Heart right ventricle (tissue), 16 donors: ENCODE data around the gene PHF12. TPM values are rescaled to one million over a fixed set of nuclear protein-coding genes. Genes with fewer than 3 reads are reported as not detected.

Experiments
- ATAC-seq, 8 donors: fragments of 200-7000 bp; cut with Tn5 transposase; one replicate each; pipeline ENCODE4 v1.9.1; 2020; ENCODE audit warnings: mild to moderate bottlenecking in 8 of 8, moderate library complexity in 8 of 8, moderate number of reproducible peaks in 1 of 8
- DNase-seq, 2 donors: peaks; one replicate each; pipeline ENCODE4 v3.0.0-alpha.2; 2020
- H3K27ac ChIP-seq, 10 donors: fragments of 200-600 bp; sonication (generic) in 2 of 10; one replicate each; pipeline versions ENCODE4 v1.5.0 to v1.8.0; 2020 to 2022; ENCODE audit warnings: mild to moderate bottlenecking in 3 of 10
- H3K27me3 ChIP-seq, 7 donors: fragments of 200-600 bp; one replicate each; pipeline ENCODE4 v1.8.0; 2021 to 2022; ENCODE audit warnings: mild to moderate bottlenecking in 2 of 7
- H3K36me3 ChIP-seq, 9 donors: fragments of 200-600 bp; sonication (generic) in 1 of 9; one replicate each; pipeline versions ENCODE4 v1.5.0 to v1.8.0; 2020 to 2022; ENCODE audit warnings: mild to moderate bottlenecking in 2 of 9
- H3K4me1 ChIP-seq, 9 donors: fragments of 200-600 bp; sonication (generic) in 1 of 9; one replicate each; pipeline versions ENCODE4 v1.5.0 to v1.8.0; 2020 to 2022; ENCODE audit warnings: mild to moderate bottlenecking in 4 of 9
- H3K4me3 ChIP-seq, 10 donors: fragments of 200-600 bp; sonication (generic) in 2 of 10; one replicate each; pipeline versions ENCODE4 v1.5.0 to v1.8.0; 2020 to 2022; ENCODE audit warnings: mild to moderate bottlenecking in 7 of 10, moderate library complexity in 2 of 10
- H3K9me3 ChIP-seq, 11 donors: fragments of 200-600 bp in 10 of 11; sonication (generic) in 2 of 11; one replicate each; pipeline versions ENCODE4 v1.5.0 to v1.8.0; 2013 to 2022; ENCODE audit warnings: mild to moderate bottlenecking in 2 of 11, control low read depth in 1 of 11, moderate library complexity in 1 of 11
- WGBS, 2 donors: extraction: QIAGEN DNeasy Blood & Tissue Kit; methylation state at CpG; one replicate each; pipeline ENCODE4 v1.1.7; 2013; ENCODE audit warnings: inconsistent platforms in 1 of 2; 5-methylcytosine and 5-hydroxymethylcytosine counted together
- intact Hi-C, 10 donors: fragments of 100-400 bp; cut with DNase I; formaldehyde crosslinking; loops; one replicate each; pipeline versions ENCODE4 v1.11.1 to v1.14.2; 2022
- polyA plus RNA-seq, 2 donors: library from polyadenylated mRNA; stranded (reverse); fragments of 200-250 nt; gene quantifications; one replicate each; pipeline ENCODE4 v1.2.3, GENCODE V29; 2013
- total RNA-seq, 10 donors: library from RNA; stranded (reverse); fragmentation: NEBNext Ultra II Directional in 3 of 10; extraction: Animal tissue kit (Norgen Biotek cat#: 25700) in 3 of 10; gene quantifications; one replicate each; pipeline versions ENCODE4 v1.2.1 to v1.2.4, GENCODE V29; 2021 to 2023
- TF ChIP-seq, protein P1 (sequence below), 9 donors: fragments of 200-600 bp; sonication (generic) in 2 of 9; IDR thresholded peaks; one replicate each; pipeline versions ENCODE4 v1.5.0 to v1.8.0; 2021 to 2022; ENCODE audit warnings: antibody characterized with exemption in 9 of 9, mild to moderate bottlenecking in 5 of 9, moderate library complexity in 1 of 9
- donor health status: Arrhythmogenic right ventricular cardiomyopathy.
- donor health status: ischemic (EF 13 %, LVEDD 7.1; RV severe dilation, severe dysfunction).
- donor health status: healthy with polysubstance abuse.
- donor health status: DM: no; HTN: yes; CAD: no.
- donor health status: DM: no; HTN: no; CAD: no.
- donor health status: ischemic (EF 25% LVEDD 6.9; RV normal size, moderate dysfunction).
- donor health status: ischemic (EF 25% LVEDD 5.7; RV mildly dilated, moderate dysfunction).
- donor health status: healthy.
- donor health status: DM: yes; HTN: yes; CAD: no.
- donor health status: Ischemic cardiomyopathy.
- donor health status: ischemic (EF 35%, LVEDD 5.7; RV mildly dilated, moderate dysfunction).
- donor health status: nonischemic (EF 11% LVEDD 7.7; RV severe dilation, severe dysfunction).
- donor health status: DM: yes; HTN: yes; CAD: no.
- donor health status: PGD.
- donor health status: ischemic (EF 29% LVEDD 5.4; RV normal size, mild dysfunction).
- donor health status: nonischemic (EF 23%, LVEDD 6.1; RV moderate dilation, normal function).

The PHF12 gene
- total and polyA plus RNA-seq, 12 donors = 7.3 to 28.0 (median 20.9) TPM

DNA sequence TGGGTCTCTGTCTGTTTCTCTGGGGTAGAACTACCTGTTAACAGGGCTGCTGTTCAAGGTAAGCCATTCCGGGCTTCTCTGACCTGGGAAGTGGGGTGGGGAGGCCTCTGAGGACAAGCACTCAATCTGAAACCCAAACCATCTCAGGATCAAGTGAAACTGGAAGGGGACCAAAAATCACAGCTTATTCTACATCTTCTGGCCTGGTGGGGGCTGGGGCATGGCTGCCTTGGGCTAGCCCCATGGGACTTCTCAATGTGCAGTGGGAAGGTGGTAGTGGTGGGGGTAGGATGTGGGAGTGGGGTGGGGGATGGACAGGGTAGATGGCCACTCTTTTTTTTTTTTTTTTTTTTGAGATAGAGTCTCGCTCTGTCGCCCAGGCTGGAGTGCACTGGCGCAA, 59.3 kb downstream of the PHF12 start:
- ATAC-seq (no peak), DNase-seq (no peak)
- WGBS, 2 donors = 85 to 93% methylated on average over 2 to 3 of the region's 4 CpGs
- H3K4me3 ChIP-seq = no peak overlapping the region
- peaks cover 4 to 65% (median 41%) of the 10 kb centered on the region in 9 donors for H3K4me1 ChIP-seq
- peaks cover 0 to 29% (median 0%) of the 10 kb centered on the region in 9 donors for H3K36me3 ChIP-seq
- no peaks in the 10 kb centered on the region for H3K27me3 ChIP-seq
- H3K9me3 ChIP-seq = no peaks in the 10 kb centered on the region
- peak overlapping the region in 2 of 10 donors; percentile 59 to 97 for H3K27ac ChIP-seq
- TF ChIP-seq, protein P1, sequence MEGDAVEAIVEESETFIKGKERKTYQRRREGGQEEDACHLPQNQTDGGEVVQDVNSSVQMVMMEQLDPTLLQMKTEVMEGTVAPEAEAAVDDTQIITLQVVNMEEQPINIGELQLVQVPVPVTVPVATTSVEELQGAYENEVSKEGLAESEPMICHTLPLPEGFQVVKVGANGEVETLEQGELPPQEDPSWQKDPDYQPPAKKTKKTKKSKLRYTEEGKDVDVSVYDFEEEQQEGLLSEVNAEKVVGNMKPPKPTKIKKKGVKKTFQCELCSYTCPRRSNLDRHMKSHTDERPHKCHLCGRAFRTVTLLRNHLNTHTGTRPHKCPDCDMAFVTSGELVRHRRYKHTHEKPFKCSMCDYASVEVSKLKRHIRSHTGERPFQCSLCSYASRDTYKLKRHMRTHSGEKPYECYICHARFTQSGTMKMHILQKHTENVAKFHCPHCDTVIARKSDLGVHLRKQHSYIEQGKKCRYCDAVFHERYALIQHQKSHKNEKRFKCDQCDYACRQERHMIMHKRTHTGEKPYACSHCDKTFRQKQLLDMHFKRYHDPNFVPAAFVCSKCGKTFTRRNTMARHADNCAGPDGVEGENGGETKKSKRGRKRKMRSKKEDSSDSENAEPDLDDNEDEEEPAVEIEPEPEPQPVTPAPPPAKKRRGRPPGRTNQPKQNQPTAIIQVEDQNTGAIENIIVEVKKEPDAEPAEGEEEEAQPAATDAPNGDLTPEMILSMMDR (IDR thresholded peaks at IDR 0.05) = no peak
- intact Hi-C loops = loop anchor here in 1 of 10 donors (10.0 kb wide), 1 partner anchor 127 kb away; no protein-coding TSS in a partner anchor

DNA sequence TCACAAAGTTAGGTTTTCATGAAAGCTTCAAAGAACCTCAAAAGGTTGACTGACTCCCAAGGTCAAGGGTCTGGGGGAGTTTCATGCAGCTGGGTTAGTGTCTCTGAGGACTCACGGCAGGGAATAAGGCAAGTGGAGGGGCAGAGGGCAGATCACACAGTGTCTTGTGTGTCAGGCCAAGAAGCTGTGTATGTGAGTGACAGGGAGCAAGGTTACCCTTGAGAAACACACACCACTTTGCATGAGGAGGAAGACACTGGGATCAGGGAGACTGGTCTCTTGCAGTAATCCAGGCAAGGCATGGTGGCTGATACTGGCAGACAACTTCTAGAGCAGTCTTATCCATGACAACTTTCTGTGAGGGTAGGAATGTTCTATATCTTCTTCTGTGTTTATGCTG, 60.1 kb downstream of the PHF12 start:
- 83 to 86% methylated on average over 1 of the region's 1 CpG for WGBS, 2 donors
- Histone ChIP-seq H3K4me3 (no peak overlapping the region), H3K9me3 (no peaks in the 10 kb centered on the region), H3K27ac (peak overlapping the region in 2 of 10 donors; percentile 26 to 30), H3K27me3 (no peaks in the 10 kb centered on the region), H3K36me3 (peaks cover 0 to 33% (median 0%) of the 10 kb centered on the region in 9 donors), H3K4me1 (peaks cover 2 to 61% (median 34%) of the 10 kb centered on the region in 9 donors)
- DNase-seq (no peak), ATAC-seq (no peak)
- TF ChIP-seq, protein P1 (IDR thresholded peaks at IDR 0.05) = no peak
- intact Hi-C loops = loop anchor here in 1 of 10 donors (10.0 kb wide), 1 partner anchor 126 kb away; no protein-coding TSS in a partner anchor

DNA sequence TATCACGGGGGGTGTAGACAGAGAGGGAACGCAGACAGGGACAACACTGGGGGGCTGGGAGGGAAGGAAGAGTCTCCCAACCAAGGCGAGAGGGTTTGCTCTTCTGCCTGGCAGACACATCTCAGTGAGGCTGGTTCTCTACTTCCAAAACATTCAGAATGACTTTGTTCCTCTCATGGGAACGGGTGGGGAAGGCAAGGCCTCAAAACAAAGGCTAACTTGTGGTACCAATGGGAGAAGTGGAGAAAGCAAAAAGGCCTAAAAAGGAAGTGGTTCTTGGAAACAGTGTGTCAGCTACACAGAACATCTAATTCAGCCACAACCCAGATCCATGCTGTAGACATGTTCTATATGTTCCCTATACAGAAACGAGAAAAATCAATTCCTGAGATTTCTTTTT, 61.3 kb downstream of the PHF12 start:
- peaks cover 0 to 45% (median 0%) of the 10 kb centered on the region in 9 donors for H3K36me3 ChIP-seq
- ATAC-seq (peak in 2 of 8 donors; percentile 27 to 32), DNase-seq (no peak)
- intact Hi-C loops = loop anchor here in 1 of 10 donors (10.0 kb wide), 1 partner anchor 125 kb away; no protein-coding TSS in a partner anchor
- H3K9me3 ChIP-seq = no peaks in the 10 kb centered on the region
- TF ChIP-seq, protein P1 (IDR thresholded peaks at IDR 0.05) = no peak
- no peaks in the 10 kb centered on the region for H3K27me3 ChIP-seq
- peaks cover 2 to 50% (median 31%) of the 10 kb centered on the region in 9 donors for H3K4me1 ChIP-seq
- H3K27ac ChIP-seq = peak overlapping the region in 1 of 10 donors; percentile 6
- H3K4me3 ChIP-seq = no peak overlapping the region
- WGBS, 2 donors = 78 to 79% methylated on average over 5 of the region's 5 CpGs

DNA sequence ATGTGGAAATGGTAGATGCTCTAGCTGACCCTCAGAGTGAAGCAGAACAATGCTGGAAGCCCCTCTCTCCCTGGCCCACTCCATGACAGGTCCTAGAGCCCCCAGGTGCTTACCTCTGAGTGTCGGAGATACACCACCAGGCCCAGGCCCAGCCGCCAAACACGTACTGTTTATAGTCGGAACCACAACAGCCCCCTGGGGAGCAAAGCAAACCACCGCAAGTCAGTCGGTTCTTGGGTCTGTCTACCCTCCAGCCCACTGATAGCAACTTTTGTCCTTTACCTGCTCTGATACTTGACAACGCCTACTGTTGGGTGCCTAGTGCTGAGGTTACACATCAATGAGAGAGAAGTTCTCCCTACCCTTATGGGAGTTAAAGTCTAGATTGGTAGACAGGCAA, 62.5 kb downstream of the PHF12 start:
- TF ChIP-seq, protein P1 (IDR thresholded peaks at IDR 0.05) = no peak
- no peak for ATAC-seq
- H3K27me3 ChIP-seq = no peaks in the 10 kb centered on the region
- intact Hi-C loops = no loop called here
- peaks cover 0 to 57% (median 0%) of the 10 kb centered on the region in 9 donors for H3K36me3 ChIP-seq
- H3K4me3 ChIP-seq = no peak overlapping the region
- no peak for DNase-seq
- H3K4me1 ChIP-seq = peaks cover 2 to 53% (median 38%) of the 10 kb centered on the region in 9 donors
- H3K27ac ChIP-seq = no peak overlapping the region
- WGBS, 2 donors = 89 to 92% methylated on average over 7 of the region's 7 CpGs
- H3K9me3 ChIP-seq = no peaks in the 10 kb centered on the region
